K562 (cell line): Measurements from ENCODE around the gene PARD3.

ENCODE experiments used
- ATF3 ChIP-seq, 2 experiments: fragments of 450-650 bp in 1 of 2; sonication (generic) in 1 of 2; formaldehyde crosslinking in 1 of 2; IDR thresholded peaks in 1 of 2; conservative IDR thresholded peaks in 1 of 2; 2 replicates each; pipeline versions ENCODE4 v1.6.1 to v1.8.1; 2016 to 2023; ENCODE audit warnings: mild to moderate bottlenecking in 2 of 2, moderate library complexity in 2 of 2, inconsistent platforms in 1 of 2, missing genetic modification reagents in 1 of 2
- HDAC6 ChIP-seq: IDR thresholded peaks from 2 replicates; pipeline ENCODE4 v1.6.1; 2012; ENCODE audit warnings: low read depth, mild to moderate bottlenecking, control low read depth, inconsistent platforms, low read length, moderate library complexity
- MYNN ChIP-seq, 2 experiments: sonication (generic); formaldehyde crosslinking in 1 of 2; IDR thresholded peaks; 2 replicates each; pipeline versions ENCODE4 v1.5.0 to v1.6.1; 2016 to 2020; ENCODE audit warnings: antibody characterized with exemption in 1 of 2, missing genetic modification reagents in 1 of 2
- TRIM25 ChIP-seq: fragments of 450-650 bp; IDR thresholded peaks from 2 replicates; pipeline ENCODE4 v1.7.0; 2016; ENCODE audit warnings: borderline replicate concordance
- ZNF274 ChIP-seq: IDR thresholded peaks from 2 replicates; pipeline ENCODE4 v1.6.1; 2011; ENCODE audit warnings: low read depth, mild to moderate bottlenecking, low read length, moderate library complexity, borderline replicate concordance

DNA sequence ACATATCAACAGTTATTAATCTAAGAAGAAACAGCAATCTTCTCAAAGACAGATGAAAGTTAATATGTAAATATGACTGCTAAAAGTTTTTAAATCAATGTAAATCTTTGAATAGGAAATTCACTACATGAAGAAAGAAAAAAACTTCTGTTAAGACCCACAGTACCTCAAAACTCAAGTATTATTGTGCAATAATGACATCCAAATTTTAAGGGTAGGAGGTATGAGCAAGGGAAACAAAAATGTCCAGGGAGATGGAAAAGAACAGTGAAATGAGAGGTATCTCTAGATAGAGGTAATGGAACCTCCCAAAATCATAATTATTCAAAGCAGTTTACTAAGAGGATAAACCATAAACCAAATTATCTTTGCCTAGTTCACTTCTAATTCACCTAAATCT is 436.8 kb downstream of the PARD3 start:
- TF ChIP-seq ZNF274 (no peak), HDAC6 (no peak), MYNN (IDR thresholded peaks at IDR 0.05) (no peak), MYNN (CRISPR knock-in tag; IDR thresholded peaks at IDR 0.05) (no peak), TRIM25 (no peak), ATF3 (IDR thresholded peaks at IDR 0.05) (no peak), ATF3 (CRISPR knock-in tag; conservative IDR thresholded peaks at IDR 0.05) (no peak)
